ENCODE data around the gene TBC1D24.

- TF ChIP-seq CTCF (optimal IDR thresholded peaks at IDR 0.05 in 1 of 3, IDR thresholded peaks at IDR 0.05 in 1 of 3, conservative IDR thresholded peaks at IDR 0.05 in 1 of 3; ENCODE audit: extremely low read depth in 1 of 3, insufficient read depth in 2 of 3, low read length in 3 of 3) (no peak), EZH2 (IDR thresholded peaks at IDR 0.05; ENCODE audit: low read length) (no peak)
Measured at GRCh38 chr16:2468725-2469398, 6.1 kb upstream of the TBC1D24 start.
